Stomach (tissue), 9 donors: Measurements from ENCODE around the gene SMARCD2. TPM values are rescaled to one million over a fixed set of nuclear protein-coding genes. Genes with fewer than 3 reads are reported as not detected.
"Not testable (repeated sequence)": the region's sequence is repeated elsewhere in the genome, so short reads cannot be mapped to it uniquely, and the experiment has no call there.

Source experiments
- DNase-seq, 2 donors: peaks; one replicate each; pipeline versions ENCODE4 v3.0.0 to v3.0.0-alpha.2; 2013 to 2019
- H3K27ac ChIP-seq, 5 donors: fragments of 200-600 bp in 4 of 5; sonication (generic) in 4 of 5; one replicate each; pipeline ENCODE4 v1.5.1; 2013 to 2019; ENCODE audit warnings: mild to moderate bottlenecking in 1 of 5, moderate library complexity in 1 of 5
- H3K27me3 ChIP-seq, 3 donors: fragments of 200-600 bp; sonication (generic); one replicate each; pipeline ENCODE4 v1.5.1; 2017 to 2019; ENCODE audit warnings: mixed run types in 1 of 3
- H3K36me3 ChIP-seq, 4 donors: fragments of 200-600 bp; sonication (generic); 1 replicate in 3 of 4; 2 replicates in 1 of 4; pipeline ENCODE4 v1.5.1; 2016 to 2019
- H3K4me1 ChIP-seq, 4 donors: fragments of 200-600 bp; sonication (generic); one replicate each; pipeline ENCODE4 v1.5.1; 2016 to 2019
- H3K4me3 ChIP-seq, 4 donors: fragments of 200-600 bp; sonication (generic) in 3 of 4; one replicate each; pipeline ENCODE4 v1.5.1; 2016 to 2019; ENCODE audit warnings: mild to moderate bottlenecking in 1 of 4
- H3K9me3 ChIP-seq, 4 donors: fragments of 200-600 bp; sonication (generic); one replicate each; pipeline ENCODE4 v1.5.1; 2016 to 2019
- EP300 ChIP-seq: sonication (generic); formaldehyde crosslinking; IDR thresholded peaks from one replicate; pipeline ENCODE4 v1.6.1; 2017; ENCODE audit warnings: antibody characterized with exemption
- POLR2A ChIP-seq, 4 donors: fragments of 450-650 bp; IDR thresholded peaks; one replicate each; pipeline ENCODE4 v1.6.1; 2016; ENCODE audit warnings: antibody characterized with exemption in 4 of 4, control low read depth in 2 of 4, mild to moderate bottlenecking in 1 of 4, moderate library complexity in 1 of 4
- POLR2AphosphoS5 ChIP-seq, 3 donors: sonication (generic); formaldehyde crosslinking; IDR thresholded peaks; one replicate each; pipeline ENCODE4 v1.6.1; 2016; ENCODE audit warnings: antibody characterized with exemption in 3 of 3
- WGBS, 5 donors: extraction: QIAGEN DNeasy Blood & Tissue Kit in 3 of 5; methylation state at CpG; one replicate each; pipeline versions ENCODE4 v1.1.5 to v1.1.7; 2013 to 2018; 5-methylcytosine and 5-hydroxymethylcytosine counted together
- intact Hi-C: fragments of 100-400 bp; cut with DNase I; formaldehyde crosslinking; loops from one replicate; pipeline ENCODE4 v1.15.1; 2023; ENCODE audit warnings: low total_unique reads
- polyA plus RNA-seq, 3 donors: library from polyadenylated mRNA; stranded (reverse); fragments of 200-250 nt; gene quantifications; one replicate each; pipeline ENCODE4 v1.2.3, GENCODE V29; 2013
- total RNA-seq, 5 donors: library from RNA; depleted of rRNA; stranded (reverse); fragments of >200 nt; gene quantifications; one replicate each; pipeline versions ENCODE4 v1.1.0 to v1.2.3, GENCODE V29; 2014 to 2016
- TF ChIP-seq, protein P1 (sequence below), 7 experiments: fragments of 450-650 bp in 4 of 7; fragments of 200-600 bp in 3 of 7; sonication (generic) in 3 of 7; IDR thresholded peaks; one replicate each; pipeline ENCODE4 v1.5.1; 2016 to 2019; ENCODE audit warnings: antibody characterized with exemption in 7 of 7, control low read depth in 2 of 7, mild to moderate bottlenecking in 1 of 7
- donor health status: healthy with polysubstance abuse.
- donor health status: Bipolar disorder and iron deficiency.
- donor health status: healthy.

SMARCD2 gene
- total and polyA plus RNA-seq, 8 donors, result 65.1 to 244 (median 94.5) TPM

DNA sequence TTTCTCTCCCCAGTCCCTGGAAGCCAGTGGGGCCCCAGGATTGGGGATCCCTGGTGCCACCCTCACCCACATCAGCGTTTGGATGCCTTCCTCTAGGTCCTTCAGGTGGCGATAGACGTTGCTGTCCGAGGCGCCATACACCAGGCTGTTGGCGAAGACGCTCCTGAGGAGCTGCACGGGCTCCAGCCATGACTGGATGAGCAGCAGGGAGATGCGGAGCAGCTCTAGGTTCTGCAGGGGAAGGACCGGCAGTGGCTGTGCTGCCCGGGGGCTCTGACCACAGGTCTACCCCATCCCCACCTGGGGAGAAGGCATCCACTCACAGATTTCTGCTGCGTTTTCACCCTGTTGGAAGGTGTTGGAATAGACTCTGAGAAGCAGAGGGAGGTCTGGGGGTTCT lies 38.2 kb upstream of the SMARCD2 start:
- 69 to 85% (median 84%) methylated on average over 9 to 12 of the region's 12 CpGs for WGBS, 5 donors
- H3K36me3 ChIP-seq, result no peaks in the 10 kb centered on the region
- DNase-seq, result no peak
- no peak overlapping the region for H3K4me3 ChIP-seq
- H3K27me3 ChIP-seq, result peaks cover 0 to 8% (median 0%) of the 10 kb centered on the region in 3 donors
- no peaks in the 10 kb centered on the region for H3K9me3 ChIP-seq
- H3K27ac ChIP-seq, result no peak overlapping the region
- intact Hi-C loops, result no loop called here
- H3K4me1 ChIP-seq, result no peaks in the 10 kb centered on the region
- TF ChIP-seq POLR2AphosphoS5 (IDR thresholded peaks at IDR 0.05) (no peak), EP300 (no peak), POLR2A (IDR thresholded peaks at IDR 0.05) (no peak)
- TF ChIP-seq, protein P1, sequence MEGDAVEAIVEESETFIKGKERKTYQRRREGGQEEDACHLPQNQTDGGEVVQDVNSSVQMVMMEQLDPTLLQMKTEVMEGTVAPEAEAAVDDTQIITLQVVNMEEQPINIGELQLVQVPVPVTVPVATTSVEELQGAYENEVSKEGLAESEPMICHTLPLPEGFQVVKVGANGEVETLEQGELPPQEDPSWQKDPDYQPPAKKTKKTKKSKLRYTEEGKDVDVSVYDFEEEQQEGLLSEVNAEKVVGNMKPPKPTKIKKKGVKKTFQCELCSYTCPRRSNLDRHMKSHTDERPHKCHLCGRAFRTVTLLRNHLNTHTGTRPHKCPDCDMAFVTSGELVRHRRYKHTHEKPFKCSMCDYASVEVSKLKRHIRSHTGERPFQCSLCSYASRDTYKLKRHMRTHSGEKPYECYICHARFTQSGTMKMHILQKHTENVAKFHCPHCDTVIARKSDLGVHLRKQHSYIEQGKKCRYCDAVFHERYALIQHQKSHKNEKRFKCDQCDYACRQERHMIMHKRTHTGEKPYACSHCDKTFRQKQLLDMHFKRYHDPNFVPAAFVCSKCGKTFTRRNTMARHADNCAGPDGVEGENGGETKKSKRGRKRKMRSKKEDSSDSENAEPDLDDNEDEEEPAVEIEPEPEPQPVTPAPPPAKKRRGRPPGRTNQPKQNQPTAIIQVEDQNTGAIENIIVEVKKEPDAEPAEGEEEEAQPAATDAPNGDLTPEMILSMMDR (IDR thresholded peaks at IDR 0.05), result no peak

DNA sequence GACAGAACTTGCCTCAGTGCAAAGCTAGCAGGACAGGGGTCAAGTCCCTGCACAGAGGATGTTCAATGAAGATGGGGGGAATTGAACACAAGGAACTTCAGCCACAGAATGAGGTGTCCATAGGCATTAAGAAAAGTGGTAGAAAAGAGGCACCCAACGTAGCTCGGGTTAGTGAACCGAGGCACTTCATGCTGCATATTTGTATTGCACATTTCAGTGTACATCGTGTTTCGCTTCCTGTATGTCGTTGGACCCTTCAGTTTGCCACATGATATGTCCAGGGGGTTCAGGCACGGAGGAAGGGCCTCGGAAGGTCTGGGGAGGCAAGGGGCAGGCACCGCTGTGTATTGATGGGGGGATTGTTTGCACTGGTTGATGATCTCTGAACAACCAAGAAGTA lies 35.9 kb upstream of the SMARCD2 start:
- H3K27ac ChIP-seq, H3K27me3 ChIP-seq, H3K4me1 ChIP-seq, intact Hi-C loops, H3K36me3 ChIP-seq, H3K4me3 ChIP-seq, H3K9me3 ChIP-seq, DNase-seq: not testable (repeated sequence)
- 80 to 90% (median 86%) methylated on average over 9 of the region's 9 CpGs for WGBS, 5 donors

DNA sequence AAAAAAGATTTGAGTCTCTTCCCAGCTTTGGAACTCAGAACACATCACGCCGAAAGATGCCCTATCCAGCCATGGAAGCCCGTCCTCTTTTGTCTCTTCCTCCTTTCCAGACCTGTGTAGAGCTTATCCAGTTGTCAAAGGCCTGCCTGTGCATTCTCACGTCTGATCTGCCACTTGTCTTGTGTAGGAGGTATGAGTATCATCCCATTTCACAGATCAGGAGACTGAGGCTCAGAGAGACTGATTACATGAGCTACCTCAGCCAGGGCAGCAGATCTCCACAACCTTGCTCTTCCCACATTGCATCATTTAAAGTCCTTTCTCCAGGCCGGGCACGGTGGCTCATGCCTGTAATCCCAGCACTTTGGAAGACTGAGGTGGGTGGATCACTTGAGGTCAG lies 32.2 kb upstream of the SMARCD2 start:
- H3K9me3 ChIP-seq, H3K27me3 ChIP-seq, H3K36me3 ChIP-seq, H3K27ac ChIP-seq, DNase-seq, H3K4me3 ChIP-seq, intact Hi-C loops, H3K4me1 ChIP-seq: not testable (repeated sequence)
- 79 to 87% (median 83%) methylated on average over 6 of the region's 6 CpGs for WGBS, 5 donors

DNA sequence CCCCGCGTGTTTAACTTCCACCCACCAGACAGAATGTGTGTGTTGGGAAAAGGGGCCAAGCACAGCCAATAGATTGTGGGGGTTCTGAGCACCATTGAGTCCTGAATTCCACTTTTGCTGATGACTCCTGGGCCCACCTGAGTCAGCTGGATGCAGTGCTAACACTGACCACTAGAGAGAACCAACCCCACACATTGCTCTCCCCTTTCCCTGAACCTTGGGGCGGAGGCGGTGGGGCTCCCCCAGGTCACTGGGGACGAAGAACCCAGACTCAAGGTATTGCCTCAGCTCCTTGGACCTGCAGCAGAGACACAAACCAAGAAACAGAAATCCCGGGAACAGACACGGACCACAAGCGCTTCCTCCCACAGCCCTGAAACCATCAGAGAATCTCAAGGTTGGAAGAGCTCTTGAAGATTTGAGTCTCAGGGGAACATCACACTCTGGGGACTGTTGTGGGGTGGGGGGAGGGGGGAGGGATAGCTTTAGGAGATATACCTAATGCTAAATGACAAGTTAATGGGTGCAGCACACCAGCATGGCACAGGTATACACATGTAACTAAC lies 31.7 kb upstream of the SMARCD2 start:
- intact Hi-C loops, DNase-seq: not testable (repeated sequence)

DNA sequence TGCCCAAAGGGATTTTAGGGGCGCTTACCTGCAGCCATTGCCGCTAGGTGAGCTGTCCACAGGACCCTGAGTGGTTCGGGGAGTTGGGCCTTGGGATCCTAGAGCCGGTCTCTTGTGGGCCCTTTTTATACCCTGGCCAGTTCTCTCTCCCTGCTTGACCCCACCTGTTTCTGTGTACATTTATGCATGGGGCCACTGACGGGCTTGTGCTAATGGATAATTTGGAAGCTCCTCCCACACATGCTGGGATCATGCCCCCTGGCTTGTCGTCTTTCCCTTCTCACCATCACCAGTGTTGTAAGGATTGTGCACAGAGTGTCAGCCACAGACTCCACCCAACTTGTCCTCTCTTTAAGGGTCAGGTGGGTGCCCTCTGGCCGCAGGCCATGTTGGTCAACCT lies 31.1 kb upstream of the SMARCD2 start, which contains the start of gene CSH2:
Gene CSH2, minus strand, starts transcription at position 101 of the 400 bp plus-strand sequence. Its CDS starts 63 bp downstream, at position 38.
- H3K36me3 ChIP-seq, intact Hi-C loops, H3K4me3 ChIP-seq, DNase-seq, H3K4me1 ChIP-seq, H3K9me3 ChIP-seq, H3K27me3 ChIP-seq, H3K27ac ChIP-seq: not testable (repeated sequence)
- WGBS, 5 donors, result 72 to 95% (median 80%) methylated on average over 2 to 7 of the region's 7 CpGs

More for the DNA sequence above, 31.7 kb upstream of the SMARCD2 start:
- WGBS, 5 donors, result 78 to 89% (median 81%) methylated on average over 3 to 7 of the region's 8 CpGs
- not testable (repeated sequence) for H3K4me1 ChIP-seq, H3K27me3 ChIP-seq, H3K27ac ChIP-seq, H3K9me3 ChIP-seq, H3K36me3 ChIP-seq, H3K4me3 ChIP-seq

DNA sequence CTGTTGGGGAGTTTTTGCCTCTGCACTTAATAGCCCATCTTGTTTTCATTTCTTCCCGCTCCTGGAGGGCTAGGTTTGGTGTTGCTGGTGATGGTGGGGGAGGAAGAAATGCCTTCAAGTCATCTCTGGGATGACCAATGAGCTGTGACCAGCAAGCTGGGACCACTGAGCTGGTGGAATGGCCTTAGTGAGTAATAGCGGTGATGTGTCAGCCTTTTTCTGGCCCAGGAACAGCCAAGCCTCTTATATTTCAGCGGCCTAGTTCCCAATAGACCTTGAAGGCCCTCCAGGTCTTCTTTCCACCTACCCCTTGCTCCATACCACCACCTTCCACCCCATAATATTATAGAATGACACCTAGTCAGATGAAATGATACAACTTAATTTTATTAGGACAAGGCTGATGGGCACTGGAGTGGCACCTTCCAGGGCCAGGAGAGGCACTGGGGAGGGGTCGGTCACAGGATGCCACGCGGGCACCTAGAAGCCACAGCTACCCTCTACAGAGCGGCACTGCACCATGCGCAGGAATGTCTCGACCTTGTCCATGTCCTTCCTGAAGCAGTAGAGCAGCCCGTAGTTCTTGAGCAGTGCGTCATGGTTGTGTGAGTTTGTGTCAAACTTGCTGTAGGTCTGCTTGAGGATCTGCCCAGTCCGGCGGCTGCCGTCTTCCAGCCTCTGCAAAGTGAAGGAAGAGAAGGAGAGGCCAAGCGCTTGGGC lies 29.3 kb upstream of the SMARCD2 start:
- H3K4me3 ChIP-seq, H3K4me1 ChIP-seq, H3K9me3 ChIP-seq, H3K36me3 ChIP-seq, H3K27ac ChIP-seq, intact Hi-C loops, H3K27me3 ChIP-seq, DNase-seq: not testable (repeated sequence)
- WGBS, 5 donors, result 91 to 97% (median 94%) methylated on average over 11 to 15 of the region's 15 CpGs

DNA sequence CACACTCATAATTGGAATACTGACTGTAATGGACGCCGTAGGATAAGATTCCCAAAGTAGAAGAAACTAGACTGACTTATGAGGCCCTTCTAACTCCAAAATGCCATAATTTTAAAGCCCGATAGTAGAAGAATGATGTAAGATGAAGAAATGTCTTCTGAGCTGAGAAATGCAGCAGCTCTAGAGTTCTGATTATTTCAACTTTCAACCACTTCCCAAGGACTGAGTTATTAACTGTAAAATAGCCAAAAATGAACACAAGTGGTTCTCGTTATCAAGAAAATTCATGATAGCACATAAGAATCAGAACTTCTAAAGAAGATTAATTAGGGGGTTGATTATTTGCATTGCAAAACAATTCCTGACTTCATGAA lies 27.8 kb upstream of the SMARCD2 start:
- intact Hi-C loops, H3K4me1 ChIP-seq, H3K36me3 ChIP-seq, H3K27ac ChIP-seq, H3K9me3 ChIP-seq, H3K4me3 ChIP-seq, DNase-seq, H3K27me3 ChIP-seq: not testable (repeated sequence)
- 84 to 93% (median 92%) methylated on average over 4 of the region's 4 CpGs for WGBS, 5 donors

DNA sequence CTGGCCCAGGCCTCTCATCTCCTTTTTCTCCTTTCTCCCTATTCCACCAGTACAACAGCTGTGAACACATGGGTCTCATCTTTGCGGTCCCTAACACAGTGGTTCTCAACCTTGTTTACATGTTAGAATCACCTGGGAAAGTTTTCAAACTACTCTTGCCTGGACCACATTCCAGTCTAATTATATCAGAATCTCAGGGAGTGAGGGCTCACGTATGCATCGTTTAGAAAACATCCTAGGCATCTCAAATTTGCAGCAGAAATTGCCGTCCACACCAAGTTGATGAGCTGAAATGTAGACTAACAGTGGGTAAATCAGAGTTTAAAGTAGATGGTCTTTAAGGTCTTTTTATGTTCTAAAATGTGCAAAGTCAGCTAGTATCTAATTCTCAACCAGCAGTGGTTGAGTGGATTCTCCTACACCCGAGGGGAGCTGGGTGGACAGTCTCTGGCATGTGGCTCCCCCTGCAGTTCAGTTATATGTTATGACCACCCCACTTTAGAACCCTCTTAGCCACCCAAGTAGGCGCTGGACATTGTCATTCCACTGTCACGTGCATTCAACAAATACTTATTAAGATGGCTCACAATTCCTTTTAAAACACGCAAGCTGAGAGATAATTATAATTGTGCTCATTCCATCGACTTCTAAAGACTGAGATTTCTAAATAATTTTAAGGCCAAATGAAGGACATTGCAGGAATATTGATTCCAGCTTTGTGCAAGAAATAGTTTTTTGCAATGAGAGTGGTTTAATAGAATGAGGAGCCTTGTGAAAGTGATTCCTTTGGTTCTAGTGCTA lies 27.2 kb upstream of the SMARCD2 start:
- WGBS, 5 donors, result 51 to 65% (median 59%) methylated on average over 9 of the region's 9 CpGs

DNA sequence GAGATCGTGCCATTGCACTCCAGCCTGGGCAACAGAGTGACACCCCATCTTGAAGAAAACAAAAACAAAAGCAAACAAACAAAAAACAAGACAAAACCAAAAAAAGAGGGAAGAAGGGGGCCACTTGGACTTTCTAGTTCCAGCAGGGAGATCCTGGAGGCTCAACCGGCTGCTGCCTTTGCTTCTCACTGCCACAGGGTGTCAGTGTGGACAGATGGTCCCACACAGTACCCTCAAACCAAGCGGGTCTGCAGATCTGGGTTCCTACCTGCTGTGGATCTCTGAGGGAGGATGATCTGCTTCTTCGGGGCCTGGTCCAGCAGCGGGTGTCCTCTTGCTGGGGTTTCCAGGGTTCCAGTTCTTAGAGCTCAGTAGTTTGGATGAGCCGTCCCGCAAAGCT lies 24.1 kb upstream of the SMARCD2 start:
- H3K27me3 ChIP-seq, H3K4me1 ChIP-seq, H3K9me3 ChIP-seq, H3K36me3 ChIP-seq, intact Hi-C loops, H3K27ac ChIP-seq, H3K4me3 ChIP-seq, DNase-seq: not testable (repeated sequence)
- 51 to 80% (median 75%) methylated on average over 5 to 7 of the region's 7 CpGs for WGBS, 5 donors

More for the DNA sequence above, 27.2 kb upstream of the SMARCD2 start:
- H3K9me3 ChIP-seq, H3K36me3 ChIP-seq, H3K4me3 ChIP-seq, H3K27me3 ChIP-seq, DNase-seq, intact Hi-C loops, H3K27ac ChIP-seq, H3K4me1 ChIP-seq: not testable (repeated sequence)
